Stimulated activated CD4-positive, alpha-beta T cell treated with anti-CD3 and anti-CD28 coated beads, Interleukin-4, amount 100 ng/mL, for 4 hours (primary cell): ENCODE data around the gene RIT2.

Source experiments
- DNase-seq, 2 experiments: peaks; one replicate each; pipeline ENCODE4 v3.0.0-alpha.2; 2020

Gene RIT2

GRCh38 chr18:42921226-42921737, 194.2 kb downstream of the RIT2 start:
- DNase-seq: no peak

- DNase-seq: no peak
Observed at GRCh38 chr18:42920621-42921020, 194.9 kb downstream of the RIT2 start.

GRCh38 chr18:42915299-42915698, 200.2 kb downstream of the RIT2 start:
- DNase-seq: no peak

DNA sequence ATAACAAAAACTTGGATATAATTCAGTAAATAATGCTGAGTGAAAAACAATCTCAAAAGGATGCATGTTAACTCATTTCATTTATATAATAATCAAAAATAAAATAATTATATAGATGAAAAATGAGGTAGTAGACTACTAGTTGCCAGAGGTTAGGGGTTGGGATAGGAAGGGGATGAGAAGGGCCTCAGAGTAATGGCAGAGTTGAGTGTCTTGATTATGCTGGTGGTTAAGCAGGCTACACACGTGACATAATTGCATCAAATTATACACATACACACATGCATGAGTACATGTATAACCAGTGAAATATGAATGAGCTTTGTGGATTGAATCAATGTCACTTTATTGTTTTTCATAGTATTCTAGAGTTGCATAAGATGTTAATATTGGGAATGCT, 201.0 kb downstream of the RIT2 start:
- DNase-seq: no peak

GRCh38 chr18:42909095-42909494, 206.4 kb downstream of the RIT2 start:
- DNase-seq: no peak

DNA sequence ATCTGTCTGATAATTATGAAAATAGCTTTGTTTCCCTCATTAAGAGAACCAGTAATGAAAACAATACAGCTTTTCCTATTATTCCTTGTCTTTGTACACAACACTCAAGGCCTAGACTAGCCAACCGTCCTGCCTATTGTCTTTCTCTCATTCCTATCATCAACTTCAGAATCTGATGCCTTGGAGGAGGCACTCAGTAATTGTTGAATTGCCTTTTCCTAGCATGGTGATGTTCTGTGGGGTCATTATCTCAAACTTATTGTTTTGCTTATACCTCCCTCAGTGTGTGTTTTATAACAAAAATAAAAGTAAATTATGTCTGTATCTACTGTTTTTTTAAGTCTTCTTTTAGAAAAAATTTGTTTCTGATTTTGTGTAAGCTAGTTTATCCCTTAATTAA, 208.7 kb downstream of the RIT2 start:
- no peak for DNase-seq

DNA sequence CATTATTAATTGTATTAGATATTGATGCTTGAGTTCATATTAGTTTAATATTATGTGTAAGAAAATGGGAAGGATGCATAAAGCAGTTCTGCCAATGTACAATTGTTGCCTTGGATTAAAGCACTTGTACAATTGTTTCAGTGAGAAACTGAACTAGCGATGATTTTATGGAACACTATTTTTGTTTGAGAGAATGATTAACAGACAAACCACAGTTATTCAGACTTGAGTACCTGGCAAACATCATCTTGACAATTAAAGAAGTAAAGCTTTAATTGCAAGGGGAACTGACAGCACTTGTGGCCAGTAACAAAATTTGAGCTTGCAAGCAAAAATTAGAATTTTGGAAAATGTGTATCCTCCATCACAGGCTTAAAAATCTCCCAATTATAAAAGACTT, 214.3 kb downstream of the RIT2 start:
- no peak for DNase-seq

GRCh38 chr18:42893977-42894376, 221.5 kb downstream of the RIT2 start:
- DNase-seq: no peak

- DNase-seq: no peak
Observed at GRCh38 chr18:42892181-42892580, 223.3 kb downstream of the RIT2 start.

DNA sequence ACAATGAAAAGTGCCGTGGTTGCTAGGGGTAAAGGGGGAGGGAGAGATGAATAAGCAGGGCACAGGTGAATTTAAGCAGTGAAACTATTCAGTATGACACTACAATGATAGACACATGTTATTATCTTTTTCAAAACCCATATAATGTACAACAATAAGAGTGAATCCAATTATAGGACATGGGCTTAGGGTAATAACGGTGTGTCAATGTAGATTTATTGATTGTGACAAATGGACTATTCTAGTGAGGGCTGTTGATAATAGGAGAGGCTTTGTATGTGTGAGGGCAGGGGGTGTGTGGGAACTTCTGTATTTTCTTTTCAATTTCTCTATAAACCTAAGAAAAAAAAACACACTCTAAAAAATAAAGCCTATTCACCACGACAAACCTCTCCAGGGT, 223.8 kb downstream of the RIT2 start:
- DNase-seq: no peak

DNA sequence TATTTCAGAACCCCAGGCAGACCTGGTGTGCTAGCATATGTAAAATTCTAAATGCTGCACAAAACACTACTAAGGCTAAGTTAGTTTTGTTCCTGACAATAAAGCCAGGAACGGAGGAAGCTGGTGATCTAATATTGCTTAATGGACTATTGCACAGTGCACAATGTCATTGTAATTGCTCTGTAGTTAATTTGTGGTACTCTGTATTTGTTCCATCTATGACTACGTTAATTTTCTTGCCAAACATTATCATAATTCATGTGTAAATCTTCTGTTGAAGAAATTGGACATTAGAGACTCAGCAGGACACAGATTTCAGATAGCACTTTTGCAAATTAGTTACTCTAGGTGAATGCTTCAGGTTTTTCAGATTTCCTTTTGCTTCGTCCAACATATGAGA, 232.3 kb downstream of the RIT2 start:
- no peak for DNase-seq

GRCh38 chr18:42882122-42882521, 233.4 kb downstream of the RIT2 start:
- no peak for DNase-seq

DNA sequence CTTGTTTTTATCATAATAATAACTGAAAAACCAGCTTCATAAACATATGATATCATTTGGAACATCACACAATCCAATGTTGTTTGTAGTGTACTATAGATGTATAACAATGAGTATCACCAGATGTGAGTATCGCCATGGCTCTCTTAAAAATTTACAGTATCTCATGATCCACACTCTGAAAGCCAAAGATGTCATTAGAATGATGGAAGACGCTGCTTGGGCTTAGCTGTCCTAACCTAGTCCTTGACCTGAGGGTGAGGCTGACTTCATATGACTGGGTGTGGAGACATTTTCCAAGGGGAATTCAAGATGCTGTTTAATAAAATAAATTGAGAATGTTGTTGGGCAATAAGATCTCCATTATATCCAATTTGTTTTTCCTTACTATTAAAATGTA, 242.6 kb downstream of the RIT2 start:
- DNase-seq: no peak

DNA sequence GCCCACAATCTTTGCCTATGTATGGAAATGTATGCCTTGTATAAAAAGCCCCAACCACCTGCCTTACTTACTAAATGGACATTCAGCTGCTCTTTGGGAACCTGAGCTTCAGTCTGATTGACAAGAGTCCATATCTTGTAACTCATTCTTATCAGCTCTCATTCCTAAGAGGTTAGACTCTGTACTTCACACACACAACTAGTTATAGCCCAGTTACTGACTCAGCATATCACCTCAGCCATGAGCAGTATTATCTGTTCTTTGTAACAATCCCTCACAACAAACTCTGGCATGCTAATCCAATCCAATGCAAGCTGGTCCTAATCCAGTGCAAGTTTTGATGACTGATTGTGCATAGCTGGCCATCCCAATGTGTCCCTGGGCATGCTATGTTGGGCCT, 250.6 kb downstream of the RIT2 start:
- DNase-seq: no peak

GRCh38 chr18:42861271-42861670, 254.2 kb downstream of the RIT2 start:
- no peak for DNase-seq

GRCh38 chr18:42860548-42860947, 254.9 kb downstream of the RIT2 start:
- DNase-seq: no peak

GRCh38 chr18:42860011-42860410, 255.5 kb downstream of the RIT2 start:
- DNase-seq: no peak

DNA sequence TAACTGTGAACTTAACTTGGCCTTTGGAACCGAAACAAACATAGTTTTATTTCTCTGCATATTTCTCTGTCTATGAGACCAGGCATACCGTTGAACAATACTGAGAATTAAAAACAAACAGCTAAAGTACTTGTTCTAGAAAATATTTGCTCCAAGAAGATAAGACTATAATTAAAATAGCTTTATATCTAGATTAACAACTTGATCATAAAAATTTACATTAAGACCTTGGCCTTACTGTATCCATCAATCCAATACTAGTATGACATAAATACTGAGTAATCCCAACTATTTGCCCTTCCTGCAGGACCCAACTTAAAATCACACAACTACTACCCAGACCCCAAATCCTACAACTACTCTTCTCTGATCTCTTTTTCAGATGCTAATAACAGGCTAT, 260.9 kb downstream of the RIT2 start:
- DNase-seq: no peak

DNA sequence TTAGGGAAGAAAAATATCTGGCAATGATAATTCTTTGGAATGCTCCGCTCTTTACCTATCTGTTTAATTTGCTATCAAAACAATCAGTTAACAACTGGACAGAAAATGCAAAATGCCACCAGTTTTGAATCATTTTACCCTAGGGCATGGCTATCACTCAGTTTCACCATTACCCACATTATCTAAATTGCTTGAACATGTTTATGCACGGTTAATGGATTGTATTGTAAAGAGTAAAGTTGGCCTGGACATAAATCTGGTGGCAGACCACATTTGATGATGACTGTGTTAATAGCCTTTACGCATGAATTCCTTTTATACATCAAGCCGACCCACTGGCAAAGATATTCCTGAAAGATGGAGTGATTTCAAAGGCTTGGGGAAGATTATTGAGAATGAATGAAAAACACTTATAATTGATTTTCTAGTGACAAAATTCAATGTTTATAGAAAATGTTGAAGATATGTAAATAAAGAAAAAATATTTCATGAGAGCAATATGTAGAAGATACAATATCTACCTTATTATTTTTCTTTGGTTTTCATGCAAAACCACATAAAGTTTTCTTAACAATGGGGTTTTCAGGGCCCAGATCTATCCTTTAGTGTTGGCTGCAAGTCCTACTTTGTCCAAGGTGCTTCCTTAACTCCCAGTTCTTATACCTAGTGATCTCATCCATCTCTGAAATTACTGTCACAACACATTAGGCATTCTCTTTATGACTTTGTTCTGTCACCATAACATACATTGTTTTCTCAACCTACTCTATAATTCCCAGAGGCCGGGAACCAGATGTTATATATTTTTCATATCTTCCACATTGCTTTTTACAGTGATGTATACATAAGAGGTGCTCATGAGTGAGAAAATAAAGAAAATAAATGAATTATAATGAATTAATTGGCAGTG, 265.1 kb downstream of the RIT2 start:
- DNase-seq: no peak

- no peak for DNase-seq
Observed at GRCh38 chr18:42839408-42839807, 276.1 kb downstream of the RIT2 start.

DNA sequence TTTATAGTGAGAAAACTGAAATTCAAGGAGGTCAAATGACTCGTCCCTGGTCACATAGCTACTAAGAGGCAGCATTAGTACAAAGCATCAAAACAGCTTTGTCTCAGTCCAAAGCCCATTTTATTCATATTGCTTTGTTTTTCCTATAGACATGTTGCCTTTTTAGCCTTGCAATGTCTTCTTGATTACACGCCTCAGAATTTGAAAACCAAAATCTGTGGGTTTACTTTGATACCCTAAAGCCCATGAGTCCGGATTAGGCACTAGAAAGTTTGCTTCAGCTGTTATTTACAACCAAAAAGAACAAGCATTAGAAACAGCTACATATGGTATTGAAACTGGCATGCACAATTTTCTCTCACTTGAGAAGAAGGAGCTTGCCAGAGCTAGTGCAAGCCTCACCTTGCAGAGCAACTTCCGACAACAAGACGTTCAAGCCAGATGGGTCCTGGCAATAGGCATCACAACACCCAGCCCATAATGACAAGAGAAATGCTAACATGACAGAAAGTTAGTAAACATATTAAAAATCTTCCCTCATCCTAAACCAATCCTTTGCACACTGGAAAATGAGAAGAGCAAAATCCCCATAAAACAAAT, 276.8 kb downstream of the RIT2 start:
- DNase-seq: no peak

DNA sequence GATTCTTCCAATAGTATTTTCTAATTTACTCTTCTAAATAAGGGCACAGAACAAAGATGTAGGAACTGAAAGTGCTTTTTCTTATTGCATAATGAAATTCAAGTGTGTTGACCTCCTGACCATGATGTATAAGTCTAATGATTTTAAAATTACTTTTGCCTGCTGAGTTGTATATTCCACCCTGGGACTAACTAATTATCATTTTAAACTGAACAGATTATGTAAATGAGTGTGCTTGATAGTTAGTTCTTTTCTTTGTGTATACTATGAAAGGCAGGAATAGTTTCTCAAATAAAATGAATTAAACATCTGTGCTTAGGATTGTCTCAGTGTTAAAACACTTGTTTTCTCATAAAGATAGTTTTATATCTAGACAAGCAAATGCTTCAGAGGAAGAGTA, 284.5 kb downstream of the RIT2 start:
- DNase-seq: no peak

DNA sequence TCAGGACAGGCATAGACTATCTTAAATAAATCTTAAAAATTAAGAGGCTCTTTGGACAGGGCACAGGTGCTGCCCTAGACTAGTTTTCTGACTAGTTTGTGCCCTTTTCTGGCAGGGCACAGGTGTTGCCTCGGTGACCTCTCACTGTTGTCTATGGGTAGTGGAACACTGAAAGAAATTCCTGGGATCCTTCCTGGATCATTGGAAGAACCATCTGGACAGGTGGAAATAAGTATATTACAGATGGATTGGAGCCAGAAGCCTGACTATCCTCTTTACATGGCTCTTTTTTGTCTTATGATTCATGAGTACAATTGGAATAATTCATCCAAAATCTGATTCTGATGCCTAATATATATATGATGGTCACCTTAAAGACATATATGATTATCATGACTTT, 286.6 kb downstream of the RIT2 start:
- DNase-seq: no peak

DNA sequence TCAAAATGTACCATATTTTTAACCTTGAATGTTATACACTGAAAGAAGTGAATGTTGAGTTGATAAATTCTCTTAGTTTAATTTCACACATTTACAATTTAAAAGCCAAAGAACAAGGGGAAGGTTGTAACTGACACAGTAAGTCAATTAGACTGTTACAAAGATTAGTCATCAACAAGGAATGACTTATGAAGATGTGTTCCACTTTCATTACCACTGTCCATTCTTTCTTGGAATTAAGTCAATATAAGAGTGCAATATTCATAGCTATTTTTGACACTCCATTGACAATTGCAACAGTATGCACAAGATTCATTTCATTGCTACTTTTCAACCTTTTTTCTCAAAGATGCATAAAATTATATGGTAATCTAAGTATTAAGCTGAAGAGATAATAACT, 291.3 kb downstream of the RIT2 start:
- DNase-seq: no peak

- no peak for DNase-seq
Observed at GRCh38 chr18:42822711-42823110, 292.8 kb downstream of the RIT2 start.
